Ishikawa (cell line): ENCODE results near the gene PEX12.

Experiments
- CEBPB ChIP-seq: IDR thresholded peaks from 2 replicates; pipeline ENCODE4 v1.6.1; 2012
- CREB1 ChIP-seq: IDR thresholded peaks from 2 replicates; pipeline ENCODE4 v1.6.1; 2012; ENCODE audit warnings: low read depth
- EGR1 ChIP-seq: IDR thresholded peaks from 2 replicates; pipeline ENCODE4 v1.6.1; 2012
- EP300 ChIP-seq: IDR thresholded peaks from 2 replicates; pipeline ENCODE4 v1.6.1; 2012; ENCODE audit warnings: borderline replicate concordance
- FOXM1 ChIP-seq: IDR thresholded peaks from 2 replicates; pipeline ENCODE4 v1.6.1; 2012; ENCODE audit warnings: low read depth, borderline replicate concordance
- MAX ChIP-seq: IDR thresholded peaks from 2 replicates; pipeline ENCODE4 v1.6.1; 2012
- NFIC ChIP-seq: IDR thresholded peaks from 2 replicates; pipeline ENCODE4 v1.6.1; 2012
- RAD21 ChIP-seq: IDR thresholded peaks from 2 replicates; pipeline ENCODE4 v1.6.1; 2012; ENCODE audit warnings: low read depth
- REST ChIP-seq: IDR thresholded peaks from 2 replicates; pipeline ENCODE4 v1.6.1; 2012; ENCODE audit warnings: low read depth, mild to moderate bottlenecking
- TAF1 ChIP-seq: IDR thresholded peaks from 2 replicates; pipeline ENCODE4 v1.6.1; 2012; ENCODE audit warnings: low read depth, mild to moderate bottlenecking
- TCF12 ChIP-seq: IDR thresholded peaks from 2 replicates; pipeline ENCODE4 v1.6.1; 2012; ENCODE audit warnings: low read depth
- TEAD4 ChIP-seq: IDR thresholded peaks from 2 replicates; pipeline ENCODE4 v1.6.1; 2012
- USF1 ChIP-seq: IDR thresholded peaks from 2 replicates; pipeline ENCODE4 v1.6.1; 2012
- YY1 ChIP-seq: IDR thresholded peaks from 2 replicates; pipeline ENCODE4 v1.6.1; 2012; ENCODE audit warnings: low read depth
- ZBTB7A ChIP-seq: IDR thresholded peaks from 2 replicates; pipeline ENCODE4 v1.6.1; 2012; ENCODE audit warnings: low read depth

PEX12 gene

GRCh38 chr17:35597604-35598003 lies 19.2 kb upstream of the PEX12 start:
- no peak for TF ChIP-seq EP300

GRCh38 chr17:35596530-35597233 lies 18.3 kb upstream of the PEX12 start:
- no peak for TF ChIP-seq TEAD4
- no peak for TF ChIP-seq EP300
- no peak for TF ChIP-seq REST
- TF ChIP-seq EGR1, result no peak
- TF ChIP-seq FOXM1, result no peak
- no peak for TF ChIP-seq RAD21
- no peak for TF ChIP-seq NFIC
- no peak for TF ChIP-seq YY1
- no peak for TF ChIP-seq USF1
- TF ChIP-seq ZBTB7A, result no peak
- no peak for TF ChIP-seq CREB1
- no peak for TF ChIP-seq TCF12
- TF ChIP-seq MAX, result no peak
- TF ChIP-seq CEBPB, result no peak
- no peak for TF ChIP-seq TAF1

GRCh38 chr17:35596072-35596471 lies 17.7 kb upstream of the PEX12 start:
- TF ChIP-seq EP300 (no peak), TCF12 (no peak), REST (no peak), ZBTB7A (no peak), CEBPB (no peak), MAX (no peak), RAD21 (no peak), TAF1 (no peak), FOXM1 (no peak), USF1 (no peak), YY1 (no peak), CREB1 (no peak), EGR1 (no peak), TEAD4 (no peak)

GRCh38 chr17:35588196-35588920 lies 10.0 kb upstream of the PEX12 start:
- TF ChIP-seq FOXM1, result no peak
- no peak for TF ChIP-seq TEAD4
- TF ChIP-seq USF1, result no peak
- TF ChIP-seq EP300, result no peak
- TF ChIP-seq CREB1, result no peak
- no peak for TF ChIP-seq EGR1
- no peak for TF ChIP-seq ZBTB7A
- TF ChIP-seq TCF12, result no peak
- TF ChIP-seq MAX, result no peak
- TF ChIP-seq YY1, result no peak
- no peak for TF ChIP-seq CEBPB
- no peak for TF ChIP-seq REST
- no peak for TF ChIP-seq RAD21
- TF ChIP-seq TAF1, result no peak
- TF ChIP-seq NFIC, result no peak
